T-cell (primary cell): ENCODE results near the gene LACC1. TPM values are rescaled to one million over a fixed set of nuclear protein-coding genes. Genes with fewer than 3 reads are reported as not detected.
A peak's percentile ranks its signal among the peaks of the same experiment; 100 is the strongest.

Source experiments
- ATAC-seq, 4 experiments: fragments of 200-7000 bp in 3 of 4; fragments of 150-1000 bp in 1 of 4; cut with Tn5 transposase; replicated peaks in 1 of 4; 1 replicate in 3 of 4; 2 replicates in 1 of 4; pipeline ENCODE4 v1.10.0; 2021; ENCODE audit warnings: moderate library complexity in 3 of 4, mild to moderate bottlenecking in 2 of 4, moderate number of reproducible peaks in 1 of 4
- CTCF ChIA-PET, 2 donors: fragments of 300-600 bp; sonication (Branson Sonifier 250); formaldehyde crosslinking; loops; one replicate each; lab custom pipeline; 2022; ENCODE audit warnings: antibody characterized with exemption in 2 of 2; lab: Charles Lee
- POLR2A ChIA-PET, 2 donors: fragments of 300-600 bp; sonication (Branson Sonifier 250); formaldehyde crosslinking; loops; one replicate each; lab custom pipeline; 2022; ENCODE audit warnings: antibody characterized with exemption in 2 of 2; lab: Charles Lee
- DNase-seq, 35 experiments: peaks; one replicate each; pipeline versions ENCODE4 v3.0.0 to v3.0.0-alpha.2; 2013 to 2023
- H3K27ac ChIP-seq: one replicate; pipeline ENCODE4 v1.5.1; 2013; ENCODE audit warnings: low read length
- H3K27me3 ChIP-seq, 2 experiments: replicated peaks in 1 of 2; 1 replicate in 1 of 2; 2 replicates in 1 of 2; pipeline versions ENCODE4 v1.6.1 to v1.7.0; 2013; ENCODE audit warnings: low read length in 1 of 2, mixed read lengths in 1 of 2; ENCODE audit not compliant: control insufficient read depth in 2 of 2, insufficient read depth in 2 of 2; ENCODE audit errors: extremely low read depth in 1 of 2
- H3K36me3 ChIP-seq, 2 donors: 1 replicate in 1 of 2; 2 replicates in 1 of 2; pipeline versions ENCODE4 v1.6.1 to v1.7.0; 2013; ENCODE audit warnings: low read length in 1 of 2; ENCODE audit not compliant: control insufficient read depth in 2 of 2, insufficient read depth in 1 of 2; ENCODE audit errors: extremely low read depth in 1 of 2
- H3K4me1 ChIP-seq, 2 experiments: 1 replicate in 1 of 2; 2 replicates in 1 of 2; pipeline versions ENCODE4 v1.6.1 to v1.7.0; 2013; ENCODE audit warnings: low read length in 2 of 2, mixed read lengths in 1 of 2; ENCODE audit not compliant: insufficient read depth in 2 of 2, control insufficient read depth in 1 of 2; ENCODE audit errors: extremely low read depth in 1 of 2
- H3K4me3 ChIP-seq, 2 donors: 1 replicate in 1 of 2; 2 replicates in 1 of 2; pipeline versions ENCODE4 v1.5.1 to v1.7.0; 2013; ENCODE audit warnings: mild to moderate bottlenecking in 2 of 2, low read length in 1 of 2, moderate library complexity in 1 of 2; ENCODE audit not compliant: control insufficient read depth in 1 of 2; ENCODE audit errors: extremely low read depth in 1 of 2
- H3K9me3 ChIP-seq: 2 replicates; pipeline ENCODE4 v1.7.0; 2013
- H3K27ac Mint-ChIP-seq, 2 donors: one replicate each; pipeline ENCODE4 v1.8.0; 2020 to 2021; ENCODE audit warnings: mild to moderate bottlenecking in 2 of 2, mixed read lengths in 2 of 2
- H3K27me3 Mint-ChIP-seq, 2 donors: one replicate each; pipeline ENCODE4 v1.8.0; 2021 to 2022; ENCODE audit warnings: mixed read lengths in 2 of 2
- H3K36me3 Mint-ChIP-seq: one replicate; pipeline ENCODE4 v1.8.0; 2021; ENCODE audit warnings: mixed read lengths
- H3K4me1 Mint-ChIP-seq, 3 donors: one replicate each; pipeline ENCODE4 v1.8.0; 2020 to 2022; ENCODE audit warnings: mixed read lengths in 3 of 3, mild to moderate bottlenecking in 1 of 3
- H3K4me3 Mint-ChIP-seq, 3 donors: one replicate each; pipeline ENCODE4 v1.8.0; 2020 to 2022; ENCODE audit warnings: mild to moderate bottlenecking in 3 of 3, mixed read lengths in 3 of 3, moderate library complexity in 3 of 3
- H3K9me3 Mint-ChIP-seq, 3 donors: one replicate each; pipeline ENCODE4 v1.8.0; 2020 to 2022; ENCODE audit warnings: mixed read lengths in 3 of 3
- WGBS: methylation state at CpG from one replicate; pipeline ENCODE4 v1.1.5; 2013; ENCODE audit warnings: missing lambda C conversion rate; ENCODE audit not compliant: insufficient coverage; 5-methylcytosine and 5-hydroxymethylcytosine counted together
- total RNA-seq, 35 experiments: library from RNA in 6 of 35; stranded (reverse) in 6 of 35; fragments of 120-200 nt in 1 of 35; gene quantifications; one replicate each; pipeline versions ENCODE4 v1.2.1 to v1.2.4 and lab custom pipeline; 2013 to 2026

LACC1 gene
- total RNA-seq, 5 donors from 2014 or later (not counting 1 experiment from before 2014, with no cell fraction given): 0.50 to 3.2 (median 1.5) TPM

DNA sequence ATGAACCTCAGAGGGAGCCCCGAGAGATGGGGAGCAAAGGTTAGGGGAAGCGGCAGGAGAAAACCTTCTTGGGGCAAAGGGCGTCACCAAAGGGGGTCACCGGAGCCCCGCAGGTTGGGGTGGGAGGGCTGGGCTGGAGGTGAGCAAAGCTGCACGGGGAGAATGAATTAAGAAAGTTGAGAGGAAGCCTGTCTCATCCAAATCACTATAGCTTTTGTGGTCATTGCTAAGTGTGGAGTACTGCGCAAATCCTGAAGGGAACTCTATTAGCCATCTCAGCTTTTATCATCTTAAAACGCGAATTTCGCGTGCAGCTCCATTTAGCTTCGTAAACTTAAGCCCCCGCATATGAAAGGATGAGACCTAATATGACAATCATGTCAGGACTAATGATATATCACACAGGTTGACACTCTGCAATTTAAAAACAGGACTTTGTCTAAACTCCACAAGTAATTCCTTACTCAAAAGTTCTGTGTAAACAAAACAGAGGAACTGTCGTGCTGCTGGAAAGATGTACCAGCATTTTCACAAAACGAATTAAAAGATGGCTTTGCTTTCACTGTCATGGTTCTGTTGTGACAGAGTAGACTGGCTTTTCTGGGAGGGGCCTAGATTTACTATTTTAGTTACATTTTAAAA lies 631 bp downstream of the LACC1 start:
- Mint-ChIP-seq H3K4me3 (peak overlapping the region; percentile 85 to 88 (median 87)), H3K27me3 (peaks cover 0 to 12% of the 10 kb centered on the region in 2 donors), H3K36me3 (no peaks in the 10 kb centered on the region), H3K4me1 (peaks cover 14 to 25% (median 24%) of the 10 kb centered on the region in 3 donors), H3K9me3 (no peaks in the 10 kb centered on the region), H3K27ac (peak overlapping the region; percentile 55 to 85)
- no peaks in the 10 kb centered on the region for H3K9me3 ChIP-seq
- ATAC-seq: no peak
- peak overlapping the region; percentile 66 to 72 for H3K4me3 ChIP-seq
- peaks cover 4 to 15% of the 10 kb centered on the region in 2 experiments for H3K4me1 ChIP-seq
- no peaks in the 10 kb centered on the region for H3K27me3 ChIP-seq
- ChIA-PET CTCF (no interaction called here), POLR2A (no interaction called here)
- no peak for DNase-seq
- 51% methylated on average over 11 of the region's 15 CpGs for WGBS
- no peaks in the 10 kb centered on the region for H3K36me3 ChIP-seq
- H3K27ac ChIP-seq: peak overlapping the region; percentile 25

DNA sequence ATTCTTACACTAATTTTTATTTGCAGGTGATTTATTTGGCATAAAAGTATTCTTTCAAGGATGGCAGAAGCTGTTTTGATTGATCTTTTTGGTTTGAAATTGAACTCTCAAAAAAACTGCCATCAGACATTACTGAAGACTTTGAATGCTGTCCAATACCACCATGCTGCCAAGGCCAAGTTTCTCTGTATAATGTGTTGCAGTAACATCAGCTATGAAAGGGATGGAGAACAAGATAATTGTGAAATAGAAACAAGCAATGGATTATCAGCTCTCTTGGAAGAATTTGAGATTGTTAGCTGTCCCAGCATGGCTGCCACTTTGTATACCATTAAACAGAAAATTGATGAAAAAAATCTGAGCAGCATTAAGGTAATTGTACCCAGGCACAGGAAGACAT lies 1.2 kb downstream of the LACC1 start:
- ChIA-PET POLR2A (no interaction called here), CTCF (interaction anchor here in 1 of 2 donors (1.4 kb wide), 1 partner anchor 24 kb away, joined by 3 read pairs; no protein-coding TSS in a partner anchor)
- H3K27me3 ChIP-seq: no peaks in the 10 kb centered on the region
- peak overlapping the region in 1 of 3 donors; percentile 88 for H3K4me3 Mint-ChIP-seq
- peaks cover 14 to 25% (median 24%) of the 10 kb centered on the region in 3 donors for H3K4me1 Mint-ChIP-seq
- H3K9me3 ChIP-seq: no peaks in the 10 kb centered on the region
- H3K27me3 Mint-ChIP-seq: peaks cover 0 to 16% of the 10 kb centered on the region in 2 donors
- H3K4me3 ChIP-seq: no peak overlapping the region
- ATAC-seq: no peak
- H3K36me3 Mint-ChIP-seq: no peaks in the 10 kb centered on the region
- no peak for DNase-seq
- H3K4me1 ChIP-seq: peaks cover 4 to 15% of the 10 kb centered on the region in 2 experiments
- H3K9me3 Mint-ChIP-seq: no peaks in the 10 kb centered on the region
- no peak overlapping the region for H3K27ac ChIP-seq
- H3K36me3 ChIP-seq: no peaks in the 10 kb centered on the region
- no peak overlapping the region for H3K27ac Mint-ChIP-seq

DNA sequence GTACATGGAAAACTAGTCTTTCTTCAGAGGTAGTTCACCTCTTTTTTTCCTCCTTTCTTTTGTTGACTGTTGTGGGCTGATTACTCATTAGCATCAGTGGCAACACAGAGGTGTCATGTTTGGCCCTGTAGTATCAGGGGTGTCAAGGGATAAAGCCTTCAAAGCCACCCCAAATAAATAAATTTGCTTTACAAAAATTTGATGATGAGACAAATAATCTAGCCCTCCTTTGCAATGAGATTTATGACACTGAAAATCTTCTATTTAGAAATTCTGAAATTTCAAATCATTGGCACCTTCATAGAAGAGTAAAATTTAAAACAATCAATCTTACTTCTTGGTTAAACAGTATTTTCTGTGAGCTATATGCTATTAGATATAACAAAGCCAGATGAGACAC lies 1.9 kb downstream of the LACC1 start:
- H3K4me1 Mint-ChIP-seq: peaks cover 14 to 25% (median 24%) of the 10 kb centered on the region in 3 donors
- no peaks in the 10 kb centered on the region for H3K27me3 ChIP-seq
- H3K36me3 ChIP-seq: no peaks in the 10 kb centered on the region
- POLR2A ChIA-PET: no interaction called here
- no peak overlapping the region for H3K4me3 ChIP-seq
- H3K27ac Mint-ChIP-seq: no peak overlapping the region
- no peaks in the 10 kb centered on the region for H3K9me3 ChIP-seq
- H3K36me3 Mint-ChIP-seq: no peaks in the 10 kb centered on the region
- H3K4me3 Mint-ChIP-seq: peak overlapping the region in 1 of 3 donors; percentile 50
- ATAC-seq (no peak), DNase-seq (no peak)
- no peaks in the 10 kb centered on the region for H3K9me3 Mint-ChIP-seq
- CTCF ChIA-PET: interaction anchor here (0.5 to 1.4 kb wide), 4 partner anchors 8 to 567 kb away, joined by 3 to 4 read pairs (median 3); no protein-coding TSS in a partner anchor
- peaks cover 0 to 17% of the 10 kb centered on the region in 2 donors for H3K27me3 Mint-ChIP-seq
- peaks cover 4 to 15% of the 10 kb centered on the region in 2 experiments for H3K4me1 ChIP-seq
- no peak overlapping the region for H3K27ac ChIP-seq

DNA sequence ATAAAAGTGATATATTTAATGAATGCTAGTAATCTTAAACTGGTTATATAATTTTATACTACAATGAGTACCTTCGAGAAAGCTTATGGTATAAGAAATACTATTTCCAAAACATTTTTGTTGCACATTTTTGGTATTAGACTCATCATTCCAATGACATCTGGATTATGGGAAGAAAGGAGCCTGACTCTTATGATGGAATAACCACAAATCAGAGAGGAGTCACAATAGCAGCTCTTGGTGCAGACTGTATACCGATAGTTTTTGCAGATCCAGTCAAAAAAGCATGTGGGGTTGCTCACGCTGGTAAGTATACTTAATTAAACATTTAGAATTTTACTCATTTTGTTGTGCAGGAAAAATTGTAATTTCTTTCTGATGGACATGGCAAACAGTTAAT lies 3.9 kb downstream of the LACC1 start:
- POLR2A ChIA-PET: no interaction called here

DNA sequence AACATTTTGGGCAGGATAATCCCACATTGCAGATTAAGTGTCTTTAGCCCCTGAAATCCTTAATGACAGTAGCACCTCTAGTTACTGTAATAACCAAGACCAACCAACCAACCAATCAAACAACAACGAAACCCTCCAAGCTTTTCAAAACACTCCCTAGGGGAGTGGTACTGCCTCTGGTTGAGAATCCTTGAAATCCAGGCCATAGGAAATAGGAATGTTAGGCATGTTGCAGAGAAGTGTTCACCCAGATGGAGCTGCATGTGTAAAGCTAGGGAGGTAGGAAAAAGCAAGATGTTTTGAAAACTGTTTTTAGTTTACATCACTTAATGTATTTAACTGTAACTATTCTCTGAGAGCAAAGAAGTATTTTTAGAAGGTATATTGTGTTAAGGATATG lies 4.5 kb downstream of the LACC1 start:
- H3K36me3 Mint-ChIP-seq: no peaks in the 10 kb centered on the region
- no peaks in the 10 kb centered on the region for H3K27me3 ChIP-seq
- H3K9me3 Mint-ChIP-seq: no peaks in the 10 kb centered on the region
- H3K27ac ChIP-seq: no peak overlapping the region
- H3K9me3 ChIP-seq: no peaks in the 10 kb centered on the region
- ChIA-PET POLR2A (no interaction called here), CTCF (interaction anchor here in 1 of 2 donors (2.4 kb wide), 1 partner anchor 10 kb away, joined by 6 read pairs; no protein-coding TSS in a partner anchor)
- H3K36me3 ChIP-seq: no peaks in the 10 kb centered on the region
- ATAC-seq (no peak), DNase-seq (no peak)
- H3K4me1 ChIP-seq: peaks cover 4 to 8% of the 10 kb centered on the region in 2 experiments
- no peak overlapping the region for H3K4me3 ChIP-seq
- peaks cover 6 to 15% (median 9%) of the 10 kb centered on the region in 3 donors for H3K4me1 Mint-ChIP-seq
- H3K4me3 Mint-ChIP-seq: no peak overlapping the region
- no CpG with 5 or more reads among the region's 1 CpG for WGBS
- peaks cover 0 to 17% of the 10 kb centered on the region in 2 donors for H3K27me3 Mint-ChIP-seq
- H3K27ac Mint-ChIP-seq: no peak overlapping the region

More for the DNA sequence above, 3.9 kb downstream of the LACC1 start:
- Histone ChIP-seq H3K9me3 (no peaks in the 10 kb centered on the region), H3K4me1 (peaks cover 4 to 14% of the 10 kb centered on the region in 2 experiments), H3K4me3 (no peak overlapping the region), H3K36me3 (no peaks in the 10 kb centered on the region), H3K27me3 (no peaks in the 10 kb centered on the region), H3K27ac (no peak overlapping the region)
- Mint-ChIP-seq H3K36me3 (no peaks in the 10 kb centered on the region), H3K27ac (no peak overlapping the region), H3K9me3 (no peaks in the 10 kb centered on the region), H3K4me1 (peaks cover 7 to 16% (median 12%) of the 10 kb centered on the region in 3 donors), H3K4me3 (no peak overlapping the region), H3K27me3 (peaks cover 0 to 17% of the 10 kb centered on the region in 2 donors)
- ATAC-seq (no peak), DNase-seq (no peak)
- no CpG with 5 or more reads among the region's 3 CpGs for WGBS
- CTCF ChIA-PET: interaction anchor here in 1 of 2 donors (0.6 to 2.4 kb wide), 2 partner anchors 11 to 914 kb away, joined by 3 to 6 read pairs; no protein-coding TSS in a partner anchor

DNA sequence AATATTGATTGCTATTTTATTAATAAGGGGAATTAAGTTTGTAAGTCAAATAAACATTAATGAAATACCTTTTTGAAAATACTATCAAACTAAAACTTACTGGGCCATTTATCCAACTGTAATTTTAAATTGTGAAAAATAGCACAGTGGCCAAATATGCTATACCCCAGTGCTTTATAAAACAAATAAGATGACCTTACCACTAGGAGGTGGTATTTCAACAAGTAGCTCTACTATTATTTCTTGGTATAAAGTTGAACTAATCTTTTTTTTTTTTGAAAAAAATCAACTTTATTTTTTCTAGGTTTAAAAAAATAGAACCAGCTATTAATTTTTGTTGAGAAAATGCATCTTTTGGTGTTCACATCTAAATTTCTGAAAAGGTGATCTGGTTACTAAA lies 14.7 kb downstream of the LACC1 start:
- H3K4me3 Mint-ChIP-seq: no peak overlapping the region
- H3K27me3 Mint-ChIP-seq: peaks cover under 1 to 8% of the 10 kb centered on the region in 2 donors
- Histone ChIP-seq H3K9me3 (no peaks in the 10 kb centered on the region), H3K27ac (no peak overlapping the region), H3K27me3 (no peaks in the 10 kb centered on the region), H3K4me3 (no peak overlapping the region), H3K36me3 (no peaks in the 10 kb centered on the region), H3K4me1 (no peaks in the 10 kb centered on the region)
- ATAC-seq (no peak), DNase-seq (no peak)
- no peak overlapping the region for H3K27ac Mint-ChIP-seq
- H3K36me3 Mint-ChIP-seq: no peaks in the 10 kb centered on the region
- CTCF ChIA-PET: interaction anchor here in 1 of 2 donors (0.5 to 1.8 kb wide), 8 partner anchors 9 to 841 kb away, joined by 3 to 6 read pairs (median 4); partner anchors contain the start of gene CCDC122
- POLR2A ChIA-PET: interaction anchor here in 1 of 2 donors (0.7 kb wide), 1 partner anchor 584 kb away, joined by 6 read pairs; no protein-coding TSS in a partner anchor
- no peaks in the 10 kb centered on the region for H3K4me1 Mint-ChIP-seq
- no peaks in the 10 kb centered on the region for H3K9me3 Mint-ChIP-seq
